Measurements from ENCODE around the gene RBMS1.

GRCh38 chr2:160411955-160412354 is 81.7 kb downstream of the RBMS1 start:
- TF ChIP-seq POLR2A (IDR thresholded peaks at IDR 0.05; ENCODE audit: low read depth, low read length) (no peak), CTCF (conservative IDR thresholded peaks at IDR 0.05; ENCODE audit: low read depth, low read length) (no peak), RAD21 (IDR thresholded peaks at IDR 0.05; ENCODE audit: low read length) (no peak), SMC3 (IDR thresholded peaks at IDR 0.05; ENCODE audit: low read depth, low read length) (no peak), USF2 (IDR thresholded peaks at IDR 0.05; ENCODE audit: low read depth, low read length) (no peak), ELK1 (IDR thresholded peaks at IDR 0.05; ENCODE audit: borderline replicate concordance, low read depth, low read length) (no peak), RFX5 (IDR thresholded peaks at IDR 0.05; ENCODE audit: low read depth, low read length) (no peak)

Data from IMR-90 (cell line).